Stomach smooth muscle (tissue), 2 donors: ENCODE data around the gene SPCS1.

ENCODE experiments used
- H3K27ac ChIP-seq: one replicate; pipeline ENCODE4 v1.7.0; 2013; ENCODE audit warnings: mild to moderate bottlenecking, low read length, inconsistent platforms
- H3K27me3 ChIP-seq, 2 donors: one replicate each; pipeline ENCODE4 v1.7.0; 2013; ENCODE audit warnings: low read length in 2 of 2; ENCODE audit not compliant: insufficient read depth in 2 of 2, control insufficient read depth in 1 of 2
- H3K36me3 ChIP-seq, 2 donors: one replicate each; pipeline ENCODE4 v1.7.0; 2013; ENCODE audit warnings: low read length in 2 of 2; ENCODE audit not compliant: control insufficient read depth in 2 of 2, insufficient read depth in 2 of 2
- H3K4me1 ChIP-seq: one replicate; pipeline ENCODE4 v1.7.0; 2013; ENCODE audit warnings: low read length; ENCODE audit not compliant: control insufficient read depth, insufficient read depth
- H3K4me3 ChIP-seq, 2 donors: one replicate each; pipeline ENCODE4 v1.7.0; 2013; ENCODE audit warnings: low read length in 2 of 2
- H3K9ac ChIP-seq, 2 donors: one replicate each; pipeline ENCODE4 v1.7.0; 2013; ENCODE audit warnings: low read length in 2 of 2, mild to moderate bottlenecking in 1 of 2
- H3K9me3 ChIP-seq, 2 donors: one replicate each; pipeline ENCODE4 v1.7.0; 2013; ENCODE audit warnings: low read length in 2 of 2; ENCODE audit not compliant: control insufficient read depth in 2 of 2
- donor health status: healthy.
- donor health status: Pancreatic carcinoma.

The SPCS1 gene

GRCh38 chr3:52695798-52696671, 9.9 kb upstream of the SPCS1 start:
- no peaks in the 10 kb centered on the region for H3K9me3 ChIP-seq
- H3K9ac ChIP-seq: no peak overlapping the region
- H3K27me3 ChIP-seq: no peaks in the 10 kb centered on the region
- no peak overlapping the region for H3K4me3 ChIP-seq
- peaks cover 41 to 62% of the 10 kb centered on the region in 2 donors for H3K36me3 ChIP-seq
- no peaks in the 10 kb centered on the region for H3K4me1 ChIP-seq
- H3K27ac ChIP-seq: no peak overlapping the region

- H3K4me1 ChIP-seq: no peaks in the 10 kb centered on the region
- H3K36me3 ChIP-seq: peaks cover 41 to 54% of the 10 kb centered on the region in 2 donors
- no peak overlapping the region for H3K4me3 ChIP-seq
- no peak overlapping the region for H3K9ac ChIP-seq
- H3K27ac ChIP-seq: no peak overlapping the region
- no peaks in the 10 kb centered on the region for H3K9me3 ChIP-seq
- no peaks in the 10 kb centered on the region for H3K27me3 ChIP-seq
These were observed 8.9 kb upstream of the SPCS1 start for GRCh38 chr3:52696830-52697631.

- peaks cover 40 to 51% of the 10 kb centered on the region in 2 donors for H3K36me3 ChIP-seq
These were observed 8.3 kb upstream of the SPCS1 start for GRCh38 chr3:52697632-52697965.

GRCh38 chr3:52703341-52703740, 2.6 kb upstream of the SPCS1 start:
- H3K9me3 ChIP-seq: no peaks in the 10 kb centered on the region
- peaks cover under 1 to 11% of the 10 kb centered on the region in 2 donors for H3K36me3 ChIP-seq
- no peaks in the 10 kb centered on the region for H3K27me3 ChIP-seq
- no peak overlapping the region for H3K27ac ChIP-seq
- H3K4me3 ChIP-seq: no peak overlapping the region
- peaks cover 30% of the 10 kb centered on the region for H3K4me1 ChIP-seq
- H3K9ac ChIP-seq: no peak overlapping the region

More at GRCh38 chr3:52697632-52697965, 8.3 kb upstream of the SPCS1 start:
- no peaks in the 10 kb centered on the region for H3K27me3 ChIP-seq
- H3K4me3 ChIP-seq: no peak overlapping the region
- peaks cover 4% of the 10 kb centered on the region for H3K4me1 ChIP-seq
- no peak overlapping the region for H3K27ac ChIP-seq
- no peaks in the 10 kb centered on the region for H3K9me3 ChIP-seq
- no peak overlapping the region for H3K9ac ChIP-seq

GRCh38 chr3:52704611-52705437, 1.1 kb upstream of the SPCS1 start:
- H3K9me3 ChIP-seq: no peaks in the 10 kb centered on the region
- peak overlapping the region; percentile 99 for H3K4me3 ChIP-seq
- peaks cover 8 to 10% of the 10 kb centered on the region in 2 donors for H3K36me3 ChIP-seq
- no peaks in the 10 kb centered on the region for H3K27me3 ChIP-seq
- peak overlapping the region; percentile 73 for H3K27ac ChIP-seq
- peaks cover 30% of the 10 kb centered on the region for H3K4me1 ChIP-seq
- peak overlapping the region; percentile 97 to 99 for H3K9ac ChIP-seq

- H3K36me3 ChIP-seq: peaks cover 7 to 10% of the 10 kb centered on the region in 2 donors
- H3K27ac ChIP-seq: peak overlapping the region; percentile 73
- peak overlapping the region; percentile 99 for H3K4me3 ChIP-seq
- peak overlapping the region; percentile 97 to 99 for H3K9ac ChIP-seq
- no peaks in the 10 kb centered on the region for H3K27me3 ChIP-seq
- H3K9me3 ChIP-seq: no peaks in the 10 kb centered on the region
- H3K4me1 ChIP-seq: peaks cover 30% of the 10 kb centered on the region
These were observed 543 bp upstream of the SPCS1 start for GRCh38 chr3:52705438-52705687.

- H3K27me3 ChIP-seq: no peaks in the 10 kb centered on the region
- no peaks in the 10 kb centered on the region for H3K9me3 ChIP-seq
- H3K9ac ChIP-seq: no peak overlapping the region
- H3K27ac ChIP-seq: no peak overlapping the region
- H3K4me1 ChIP-seq: peaks cover 26% of the 10 kb centered on the region
- H3K4me3 ChIP-seq: peak overlapping the region in 1 of 2 donors; percentile 99
- peaks cover 7 to 12% of the 10 kb centered on the region in 2 donors for H3K36me3 ChIP-seq
These were observed 1.7 kb downstream of the SPCS1 start for GRCh38 chr3:52707585-52707984.

GRCh38 chr3:52710512-52710911, 4.6 kb downstream of the SPCS1 start:
- no peak overlapping the region for H3K4me3 ChIP-seq
- H3K36me3 ChIP-seq: peaks cover 7 to 13% of the 10 kb centered on the region in 2 donors
- H3K9me3 ChIP-seq: no peaks in the 10 kb centered on the region
- H3K4me1 ChIP-seq: peaks cover 9% of the 10 kb centered on the region
- H3K27ac ChIP-seq: no peak overlapping the region
- no peak overlapping the region for H3K9ac ChIP-seq
- H3K27me3 ChIP-seq: no peaks in the 10 kb centered on the region

- Histone ChIP-seq H3K9ac (no peak overlapping the region), H3K36me3 (peaks cover 7 to 13% of the 10 kb centered on the region in 2 donors), H3K27ac (no peak overlapping the region), H3K4me3 (no peak overlapping the region), H3K27me3 (no peaks in the 10 kb centered on the region), H3K4me1 (no peaks in the 10 kb centered on the region), H3K9me3 (no peaks in the 10 kb centered on the region)
These were observed 6.6 kb downstream of the SPCS1 start for GRCh38 chr3:52712291-52713212.
